H1 (cell line): ENCODE measurements around the gene UFSP1. TPM values are rescaled to one million over a fixed set of nuclear protein-coding genes. Genes with fewer than 3 reads are reported as not detected.

Experiments
- BACH1 ChIP-seq: IDR thresholded peaks from 2 replicates; pipeline ENCODE4 v1.6.1; 2012; ENCODE audit warnings: low read length, improper control_type of control experiment
- CBX8 ChIP-seq: fragments of 300-800, 300-1000 bp; sonication (generic); IDR thresholded peaks from 2 replicates; pipeline ENCODE4 v1.7.1; 2016; ENCODE audit warnings: low read depth, low read length, borderline replicate concordance
- CTCF ChIP-seq, 3 experiments: IDR thresholded peaks; 1 replicate in 2 of 3; 2 replicates in 1 of 3; pipeline versions ENCODE4 v1.5.1 to v1.6.1; 2011; ENCODE audit warnings: low read length in 3 of 3, mild to moderate bottlenecking in 3 of 3, inconsistent platforms in 2 of 3, low read depth in 1 of 3, moderate library complexity in 1 of 3; ENCODE audit not compliant: insufficient read depth in 1 of 3; ENCODE audit errors: control extremely low read depth in 1 of 3
- EP300 ChIP-seq, 2 experiments: IDR thresholded peaks; 1 replicate in 1 of 2; 2 replicates in 1 of 2; pipeline ENCODE4 v1.6.1; 2011 to 2012; ENCODE audit warnings: low read depth in 2 of 2, low read length in 2 of 2, mild to moderate bottlenecking in 2 of 2, borderline replicate concordance in 1 of 2, inconsistent platforms in 1 of 2, moderate library complexity in 1 of 2
- GABPA ChIP-seq: IDR thresholded peaks from 2 replicates; pipeline ENCODE4 v1.6.1; 2011; ENCODE audit warnings: mild to moderate bottlenecking, low read length, moderate library complexity, borderline replicate concordance; ENCODE audit not compliant: insufficient read depth
- JUN ChIP-seq: IDR thresholded peaks from 2 replicates; pipeline ENCODE4 v1.6.1; 2011; ENCODE audit warnings: low read depth, mild to moderate bottlenecking, improper control_type of control experiment, low read length
- KDM5A ChIP-seq: fragments of 200-600 bp; IDR thresholded peaks from 2 replicates; pipeline ENCODE4 v1.7.1; 2012; ENCODE audit warnings: mild to moderate bottlenecking, low read length, inconsistent platforms, mixed read lengths
- MAFK ChIP-seq: IDR thresholded peaks from 2 replicates; pipeline ENCODE4 v1.6.1; 2012; ENCODE audit warnings: low read depth, mild to moderate bottlenecking, improper control_type of control experiment, low read length
- MAX ChIP-seq: IDR thresholded peaks from 2 replicates; pipeline ENCODE4 v1.6.1; 2012; ENCODE audit warnings: inconsistent platforms
- RAD21 ChIP-seq, 2 experiments: IDR thresholded peaks in 1 of 2; conservative IDR thresholded peaks in 1 of 2; 2 replicates each; pipeline ENCODE4 v1.6.1; 2011; ENCODE audit warnings: low read depth in 2 of 2, low read length in 2 of 2, improper control_type of control experiment in 1 of 2, inconsistent platforms in 1 of 2, mild to moderate bottlenecking in 1 of 2, moderate library complexity in 1 of 2
- RFX5 ChIP-seq: IDR thresholded peaks from 2 replicates; pipeline ENCODE4 v1.6.1; 2011; ENCODE audit warnings: low read depth, low read length, improper control_type of control experiment, borderline replicate concordance
- RXRA ChIP-seq: IDR thresholded peaks from 2 replicates; pipeline ENCODE4 v1.6.1; 2011; ENCODE audit warnings: low read depth, mild to moderate bottlenecking, low read length, moderate library complexity; ENCODE audit not compliant: insufficient read depth
- SIRT6 ChIP-seq: IDR thresholded peaks from one replicate; pipeline ENCODE4 v1.7.1; 2012; ENCODE audit warnings: low read length, inconsistent platforms
- SIX5 ChIP-seq: IDR thresholded peaks from 2 replicates; pipeline ENCODE4 v1.6.1; 2011; ENCODE audit warnings: mild to moderate bottlenecking, low read depth, low read length
- SP4 ChIP-seq: IDR thresholded peaks from 2 replicates; pipeline ENCODE4 v1.6.1; 2012; ENCODE audit warnings: low read length, inconsistent platforms
- TAF1 ChIP-seq: IDR thresholded peaks from 2 replicates; pipeline ENCODE4 v1.6.1; 2011; ENCODE audit warnings: mild to moderate bottlenecking, low read depth, low read length
- TAF7 ChIP-seq: optimal IDR thresholded peaks from 2 replicates; pipeline ENCODE3; 2011; ENCODE audit warnings: low read depth, mild to moderate bottlenecking, inconsistent platforms, low read length, moderate library complexity, borderline replicate concordance
- polyA plus RNA-seq, 7 experiments: library from polyadenylated mRNA; depleted of rRNA in 3 of 7; stranded (reverse) in 5 of 7; unstranded in 2 of 7; fragments of >200 nt in 5 of 7; fragments of 200-250 nt in 2 of 7; gene quantifications; 1 replicate in 5 of 7; 2 replicates in 1 of 7; 4 replicates in 1 of 7; pipeline versions ENCODE4 v1.2.1 to v1.2.3, GENCODE V29; 2011 to 2013; ENCODE audit warnings: missing spikeins in 2 of 7, mixed read lengths in 2 of 7
- total RNA-seq: library from RNA; stranded (reverse); fragmentation: NEBNext Ultra II Directional; extraction: Animal tissue kit (Norgen Biotek cat#: 25700); gene quantifications from 2 replicates; pipeline ENCODE4 v1.2.1, GENCODE V29; 2021
- TF ChIP-seq, protein P1 (sequence below): IDR thresholded peaks from 2 replicates; pipeline ENCODE4 v1.6.1; 2012; ENCODE audit warnings: low read length, inconsistent platforms

The UFSP1 gene
- total and polyA plus RNA-seq, 2 of the 8 experiments (the other 6 are each of a cell fraction or from before 2014, with no cell fraction given): 1.6 to 4.3 TPM

GRCh38 chr7:100896732-100897608 lies 7.5 kb upstream of the UFSP1 start (continued):
- TF ChIP-seq CTCF (IDR thresholded peaks at IDR 0.05; ENCODE audit: control extremely low read depth in 1 of 3, insufficient read depth in 1 of 3, low read depth in 1 of 3, low read length in 3 of 3) (peak in 2 of 3 experiments; percentile 72 to 76; a peak in 3 of 4 replicates), RXRA (no peak), MAX (peak; percentile 64; the same call in 1 of the 2 replicates), BACH1 (peak; percentile 84), TAF1 (no peak), CBX8 (no peak), KDM5A (no peak), EP300 (IDR thresholded peaks at IDR 0.05; ENCODE audit: borderline replicate concordance in 1 of 2, low read depth in 2 of 2, low read length in 2 of 2) (no peak), SIRT6 (no peak), JUN (no peak), SIX5 (no peak), MAFK (no peak), RFX5 (no peak), GABPA (no peak), SP4 (no peak), TAF7 (peak; percentile 26), RAD21 (IDR thresholded peaks at IDR 0.05 in 1 of 2, conservative IDR thresholded peaks at IDR 0.05 in 1 of 2; ENCODE audit: low read depth in 2 of 2, low read length in 2 of 2) (peak; percentile 66 to 81)
- TF ChIP-seq, protein P1, sequence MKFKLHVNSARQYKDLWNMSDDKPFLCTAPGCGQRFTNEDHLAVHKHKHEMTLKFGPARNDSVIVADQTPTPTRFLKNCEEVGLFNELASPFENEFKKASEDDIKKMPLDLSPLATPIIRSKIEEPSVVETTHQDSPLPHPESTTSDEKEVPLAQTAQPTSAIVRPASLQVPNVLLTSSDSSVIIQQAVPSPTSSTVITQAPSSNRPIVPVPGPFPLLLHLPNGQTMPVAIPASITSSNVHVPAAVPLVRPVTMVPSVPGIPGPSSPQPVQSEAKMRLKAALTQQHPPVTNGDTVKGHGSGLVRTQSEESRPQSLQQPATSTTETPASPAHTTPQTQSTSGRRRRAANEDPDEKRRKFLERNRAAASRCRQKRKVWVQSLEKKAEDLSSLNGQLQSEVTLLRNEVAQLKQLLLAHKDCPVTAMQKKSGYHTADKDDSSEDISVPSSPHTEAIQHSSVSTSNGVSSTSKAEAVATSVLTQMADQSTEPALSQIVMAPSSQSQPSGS: no peak
